Naive thymus-derived CD4-positive, alpha-beta T cell (primary cell): ENCODE results near the gene SESN1. TPM values are rescaled to one million over a fixed set of nuclear protein-coding genes. Genes with fewer than 3 reads are reported as not detected.
A peak's percentile ranks its signal among the peaks of the same experiment; 100 is the strongest.

Experiments
- ATAC-seq: fragments of 150-1000 bp; cut with Tn5 transposase; 2 replicates; pipeline ENCODE4 v1.10.0; 2021; ENCODE audit warnings: mild to moderate bottlenecking, moderate library complexity
- CTCF ChIA-PET: fragments of 350-600 bp; sonication (Branson Sonifier 250); formaldehyde crosslinking; loops from one replicate; lab custom pipeline; 2021; ENCODE audit warnings: antibody characterized with exemption; lab: Charles Lee
- POLR2A ChIA-PET: fragments of 350-600 bp; sonication (Branson Sonifier 250); formaldehyde crosslinking; loops from one replicate; lab custom pipeline; 2021; ENCODE audit warnings: antibody characterized with exemption, inconsistent platforms; lab: Charles Lee
- DNase-seq, 9 donors: peaks; one replicate each; pipeline versions ENCODE4 v3.0.0 to v3.0.0-alpha.2; 2020 to 2022; ENCODE audit warnings: mixed read lengths in 1 of 9
- H3K27ac ChIP-seq: one replicate; pipeline ENCODE4 v1.7.0; 2013; ENCODE audit warnings: mild to moderate bottlenecking, low read depth, low read length, moderate library complexity
- H3K27me3 ChIP-seq, 2 donors: one replicate each; pipeline ENCODE4 v1.7.0; 2013; ENCODE audit warnings: low read length in 2 of 2, mild to moderate bottlenecking in 2 of 2, moderate library complexity in 2 of 2; ENCODE audit not compliant: control insufficient read depth in 2 of 2, insufficient read depth in 2 of 2
- H3K36me3 ChIP-seq, 3 experiments: 1 replicate in 2 of 3; 2 replicates in 1 of 3; pipeline ENCODE4 v1.7.0; 2013; ENCODE audit warnings: low read length in 3 of 3, mild to moderate bottlenecking in 3 of 3, moderate library complexity in 1 of 3; ENCODE audit not compliant: insufficient read depth in 3 of 3, control insufficient read depth in 2 of 3
- H3K4me1 ChIP-seq, 2 donors: one replicate each; pipeline ENCODE4 v1.7.0; 2013; ENCODE audit warnings: low read length in 2 of 2, mild to moderate bottlenecking in 2 of 2, moderate library complexity in 1 of 2; ENCODE audit not compliant: control insufficient read depth in 2 of 2, insufficient read depth in 2 of 2
- H3K4me3 ChIP-seq: 2 replicates; pipeline ENCODE4 v1.7.0; 2013; ENCODE audit warnings: mild to moderate bottlenecking, low read length
- H3K9me3 ChIP-seq, 3 experiments: 1 replicate in 2 of 3; 2 replicates in 1 of 3; pipeline ENCODE4 v1.7.0; 2013; ENCODE audit warnings: low read length in 3 of 3; ENCODE audit not compliant: control insufficient read depth in 2 of 3
- H3K27ac Mint-ChIP-seq, 9 donors: one replicate each; pipeline ENCODE4 v1.8.0; 2020 to 2022; ENCODE audit warnings: mixed read lengths in 9 of 9, mild to moderate bottlenecking in 8 of 9, moderate library complexity in 5 of 9, inconsistent platforms in 2 of 9
- H3K27me3 Mint-ChIP-seq, 5 donors: one replicate each; pipeline ENCODE4 v1.8.0; 2021 to 2022; ENCODE audit warnings: mixed read lengths in 5 of 5, mild to moderate bottlenecking in 1 of 5
- H3K36me3 Mint-ChIP-seq, 5 donors: one replicate each; pipeline ENCODE4 v1.8.0; 2020 to 2022; ENCODE audit warnings: mixed read lengths in 5 of 5, mild to moderate bottlenecking in 3 of 5, inconsistent platforms in 1 of 5
- H3K4me1 Mint-ChIP-seq, 7 donors: one replicate each; pipeline ENCODE4 v1.8.0; 2020 to 2022; ENCODE audit warnings: mixed read lengths in 7 of 7, mild to moderate bottlenecking in 3 of 7, inconsistent platforms in 1 of 7
- H3K4me3 Mint-ChIP-seq, 10 donors: one replicate each; pipeline ENCODE4 v1.8.0; 2020 to 2022; ENCODE audit warnings: mild to moderate bottlenecking in 10 of 10, mixed read lengths in 10 of 10, moderate library complexity in 6 of 10, inconsistent platforms in 2 of 10
- H3K9me3 Mint-ChIP-seq, 11 donors: one replicate each; pipeline ENCODE4 v1.8.0; 2020 to 2022; ENCODE audit warnings: mixed read lengths in 11 of 11, mild to moderate bottlenecking in 4 of 11, inconsistent platforms in 1 of 11, moderate library complexity in 1 of 11
- intact Hi-C, 2 donors: fragments of 100-400 bp; cut with micrococcal nuclease; formaldehyde crosslinking; loops; one replicate each; pipeline ENCODE4 v1.15.1; 2023
- polyA plus RNA-seq, 2 donors: library from polyadenylated mRNA; unstranded; fragments of 300-500 nt; fragmentation: Illumina TruSeq; gene quantifications; one replicate each; pipeline ENCODE4 v1.2.3, GENCODE V29; 2021
- total RNA-seq, 6 experiments: library from RNA in 5 of 6; stranded (reverse) in 5 of 6; gene quantifications; 1 replicate in 5 of 6; 2 replicates in 1 of 6; pipeline ENCODE4 v1.2.3 and lab custom pipeline; 2021 to 2026

Gene SESN1
- total and polyA plus RNA-seq, 7 experiments from 2014 or later, result 16.5 to 61.8 (median 37.2) TPM

GRCh38 chr6:109007521-109007920 is 87.1 kb downstream of the SESN1 start:
- no peaks in the 10 kb centered on the region for H3K9me3 Mint-ChIP-seq
- Histone ChIP-seq H3K36me3 (peaks cover 0 to 5% (median 0%) of the 10 kb centered on the region in 3 experiments), H3K27ac (peak overlapping the region; percentile 99), H3K27me3 (no peaks in the 10 kb centered on the region), H3K9me3 (no peaks in the 10 kb centered on the region), H3K4me1 (peaks cover 29 to 30% of the 10 kb centered on the region in 2 donors), H3K4me3 (peak overlapping the region; percentile 84)
- peak overlapping the region in 7 of 9 donors; percentile 9 to 96 (median 87) for H3K27ac Mint-ChIP-seq
- H3K27me3 Mint-ChIP-seq, result peaks cover 0 to 2% (median 0%) of the 10 kb centered on the region in 5 donors
- ChIA-PET POLR2A (interaction anchor here (0.6 to 3.6 kb wide), 4 partner anchors 11 to 160 kb away, joined by 3 to 22 read pairs (median 4); partner anchors contain the start of gene ARMC2), CTCF (interaction anchor here (8.4 kb wide), 1 partner anchor 65 kb away, joined by 57 read pairs; no protein-coding TSS in a partner anchor)
- peak overlapping the region; percentile 18 to 98 (median 94) for H3K4me3 Mint-ChIP-seq
- no peak for DNase-seq
- intact Hi-C loops, result loop anchor here (5.0 to 10.0 kb wide), 8 partner anchors 55 to 1980 kb away; partner anchors contain the start of genes AFG1L (in 1 of the 2), CD164 (in 1 of the 2), MICAL1 (in 1 of the 2) and MTRES1 (in 1 of the 2)
- peaks cover 26 to 79% (median 69%) of the 10 kb centered on the region in 7 donors for H3K4me1 Mint-ChIP-seq
- ATAC-seq, result no peak
- peaks cover 0 to 11% (median 0%) of the 10 kb centered on the region in 5 donors for H3K36me3 Mint-ChIP-seq

DNA sequence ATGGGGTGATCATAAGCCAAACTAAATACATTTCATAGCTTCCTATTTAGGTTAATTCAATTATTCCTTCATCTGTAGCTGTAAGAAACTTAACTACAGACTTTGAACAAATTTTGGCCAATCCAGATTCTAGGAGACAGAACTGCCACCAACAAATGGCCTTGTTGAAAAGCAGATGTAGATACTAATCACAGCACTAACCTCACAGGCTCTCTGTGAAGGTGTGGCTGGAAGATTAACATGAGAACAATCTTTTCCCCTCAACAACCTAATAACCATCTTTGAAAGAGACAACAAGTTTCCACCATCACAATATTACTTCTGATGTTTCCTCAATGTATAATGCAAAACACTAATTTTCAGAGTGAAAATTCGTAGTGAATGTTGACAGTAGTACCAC is 87.8 kb downstream of the SESN1 start:
- no peaks in the 10 kb centered on the region for H3K9me3 ChIP-seq
- POLR2A ChIA-PET, result no interaction called here
- H3K27ac ChIP-seq, result no peak overlapping the region
- no peaks in the 10 kb centered on the region for H3K9me3 Mint-ChIP-seq
- intact Hi-C loops, result loop anchor here (5.0 to 10.0 kb wide), 8 partner anchors 55 to 1980 kb away; partner anchors contain the start of genes AFG1L (in 1 of the 2), CD164 (in 1 of the 2), MICAL1 (in 1 of the 2) and MTRES1 (in 1 of the 2)
- H3K27ac Mint-ChIP-seq, result peak overlapping the region in 8 of 9 donors; percentile 2 to 95 (median 60)
- H3K4me1 ChIP-seq, result peaks cover 25 to 29% of the 10 kb centered on the region in 2 donors
- CTCF ChIA-PET, result interaction anchor here (1.3 kb wide), 1 partner anchor 66 kb away, joined by 3 read pairs; no protein-coding TSS in a partner anchor
- H3K4me1 Mint-ChIP-seq, result peaks cover 28 to 79% (median 68%) of the 10 kb centered on the region in 7 donors
- no peaks in the 10 kb centered on the region for H3K27me3 Mint-ChIP-seq
- H3K36me3 Mint-ChIP-seq, result peaks cover 0 to 11% (median 0%) of the 10 kb centered on the region in 5 donors
- H3K36me3 ChIP-seq, result peaks cover 0 to 5% (median 0%) of the 10 kb centered on the region in 3 experiments
- H3K27me3 ChIP-seq, result no peaks in the 10 kb centered on the region
- ATAC-seq (no peak), DNase-seq (no peak)
- H3K4me3 Mint-ChIP-seq, result peak overlapping the region; percentile 29 to 98 (median 84)
- H3K4me3 ChIP-seq, result no peak overlapping the region

- no peaks in the 10 kb centered on the region for H3K27me3 ChIP-seq
- H3K9me3 Mint-ChIP-seq, result no peaks in the 10 kb centered on the region
- DNase-seq (no peak), ATAC-seq (no peak)
- no peaks in the 10 kb centered on the region for H3K27me3 Mint-ChIP-seq
- H3K27ac Mint-ChIP-seq, result no peak overlapping the region
- peaks cover 4 to 24% (median 19%) of the 10 kb centered on the region in 5 donors for H3K36me3 Mint-ChIP-seq
- no peak overlapping the region for H3K27ac ChIP-seq
- intact Hi-C loops, result loop anchor here in 1 of 2 donors (10.0 kb wide), 2 partner anchors 708 to 1268 kb away; partner anchors contain the start of gene AFG1L
- POLR2A ChIA-PET, result no interaction called here
- peaks cover 18 to 25% of the 10 kb centered on the region in 2 donors for H3K4me1 ChIP-seq
- H3K4me3 ChIP-seq, result no peak overlapping the region
- H3K36me3 ChIP-seq, result peaks cover 0 to 23% (median 20%) of the 10 kb centered on the region in 3 experiments
- no peak overlapping the region for H3K4me3 Mint-ChIP-seq
- H3K4me1 Mint-ChIP-seq, result peaks cover 20 to 66% (median 60%) of the 10 kb centered on the region in 7 donors
- no peaks in the 10 kb centered on the region for H3K9me3 ChIP-seq
- CTCF ChIA-PET, result no interaction called here
Measured at GRCh38 chr6:109002882-109003281, 91.8 kb downstream of the SESN1 start.

GRCh38 chr6:109002051-109002697 is 92.5 kb downstream of the SESN1 start:
- H3K27me3 Mint-ChIP-seq, result no peaks in the 10 kb centered on the region
- peak overlapping the region in 1 of 9 donors; percentile 56 for H3K27ac Mint-ChIP-seq
- H3K4me3 ChIP-seq, result no peak overlapping the region
- ATAC-seq (no peak), DNase-seq (no peak)
- H3K27ac ChIP-seq, result no peak overlapping the region
- intact Hi-C loops, result loop anchor here in 1 of 2 donors (10.0 kb wide), 2 partner anchors 707 to 1267 kb away; partner anchors contain the start of gene AFG1L
- no peaks in the 10 kb centered on the region for H3K9me3 ChIP-seq
- peaks cover 11 to 21% of the 10 kb centered on the region in 2 donors for H3K4me1 ChIP-seq
- peaks cover 0 to 26% (median 20%) of the 10 kb centered on the region in 3 experiments for H3K36me3 ChIP-seq
- H3K4me3 Mint-ChIP-seq, result no peak overlapping the region
- peaks cover 4 to 30% (median 22%) of the 10 kb centered on the region in 5 donors for H3K36me3 Mint-ChIP-seq
- no peaks in the 10 kb centered on the region for H3K27me3 ChIP-seq
- H3K4me1 Mint-ChIP-seq, result peaks cover 13 to 59% (median 53%) of the 10 kb centered on the region in 7 donors
- ChIA-PET POLR2A (interaction anchor here (0.9 to 1.0 kb wide), 2 partner anchors 9 to 70 kb away, joined by 3 to 6 read pairs; no protein-coding TSS in a partner anchor), CTCF (interaction anchor here (0.7 kb wide), 1 partner anchor 71 kb away, joined by 3 read pairs; no protein-coding TSS in a partner anchor)
- H3K9me3 Mint-ChIP-seq, result no peaks in the 10 kb centered on the region

DNA sequence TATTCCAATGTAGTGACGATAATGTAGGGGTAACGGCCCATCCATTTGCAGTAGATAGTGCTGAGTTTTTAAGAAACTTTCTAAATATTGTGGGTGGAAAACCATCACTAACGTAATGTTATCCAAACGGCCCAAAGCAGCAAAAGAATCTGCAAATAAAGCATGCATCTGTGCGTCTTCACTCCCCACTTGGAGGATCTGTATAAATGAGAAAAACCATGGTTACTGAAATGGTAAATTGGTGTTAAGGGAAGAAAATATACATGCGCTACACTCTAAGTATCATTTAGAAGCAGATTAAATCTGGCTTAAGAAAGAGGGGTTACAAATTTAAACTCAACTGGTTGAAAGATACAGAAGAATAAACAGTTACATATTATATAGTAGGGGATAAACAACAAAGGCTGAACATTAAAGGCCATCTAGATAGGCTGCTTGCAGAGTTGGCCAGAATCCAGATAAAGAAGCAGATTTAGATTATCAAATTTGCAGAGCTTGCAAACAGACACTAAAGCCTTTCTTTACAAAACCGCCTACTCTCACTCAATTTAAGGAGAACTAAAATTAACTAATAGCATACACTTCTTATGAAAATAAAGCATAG is 93.3 kb downstream of the SESN1 start:
- H3K9me3 ChIP-seq, result no peaks in the 10 kb centered on the region
- no peak for ATAC-seq
- H3K4me3 Mint-ChIP-seq, result no peak overlapping the region
- H3K27me3 Mint-ChIP-seq, result no peaks in the 10 kb centered on the region
- ChIA-PET POLR2A (interaction anchor here (0.9 to 1.0 kb wide), 2 partner anchors 9 to 71 kb away, joined by 3 to 6 read pairs; no protein-coding TSS in a partner anchor), CTCF (interaction anchor here (0.7 kb wide), 1 partner anchor 72 kb away, joined by 3 read pairs; no protein-coding TSS in a partner anchor)
- H3K27ac ChIP-seq, result no peak overlapping the region
- H3K27ac Mint-ChIP-seq, result peak overlapping the region in 3 of 9 donors; percentile 11 to 40 (median 25)
- no peaks in the 10 kb centered on the region for H3K9me3 Mint-ChIP-seq
- peaks cover 4 to 33% (median 18%) of the 10 kb centered on the region in 5 donors for H3K36me3 Mint-ChIP-seq
- H3K36me3 ChIP-seq, result peaks cover 0 to 26% (median 20%) of the 10 kb centered on the region in 3 experiments
- intact Hi-C loops, result loop anchor here in 1 of 2 donors (10.0 kb wide), 2 partner anchors 707 to 1267 kb away; partner anchors contain the start of gene AFG1L
- peaks cover 3 to 15% of the 10 kb centered on the region in 2 donors for H3K4me1 ChIP-seq
- H3K27me3 ChIP-seq, result no peaks in the 10 kb centered on the region
- H3K4me1 Mint-ChIP-seq, result peaks cover 6 to 51% (median 45%) of the 10 kb centered on the region in 7 donors
- no peak for DNase-seq
- H3K4me3 ChIP-seq, result no peak overlapping the region

GRCh38 chr6:109000289-109000688 is 94.4 kb downstream of the SESN1 start:
- peaks cover 4 to 38% (median 17%) of the 10 kb centered on the region in 5 donors for H3K36me3 Mint-ChIP-seq

More at GRCh38 chr6:109000289-109000688, 94.4 kb downstream of the SESN1 start:
- H3K27ac Mint-ChIP-seq, result no peak overlapping the region
- no peak for ATAC-seq
- Histone ChIP-seq H3K9me3 (no peaks in the 10 kb centered on the region), H3K4me3 (no peak overlapping the region), H3K4me1 (peaks cover 3 to 15% of the 10 kb centered on the region in 2 donors), H3K36me3 (peaks cover 0 to 26% (median 20%) of the 10 kb centered on the region in 3 experiments), H3K27me3 (no peaks in the 10 kb centered on the region), H3K27ac (no peak overlapping the region)
- intact Hi-C loops, result loop anchor here in 1 of 2 donors (10.0 kb wide), 2 partner anchors 705 to 1265 kb away; partner anchors contain the start of gene AFG1L
- no peaks in the 10 kb centered on the region for H3K27me3 Mint-ChIP-seq
- no peak overlapping the region for H3K4me3 Mint-ChIP-seq
- peaks cover 6 to 44% (median 37%) of the 10 kb centered on the region in 7 donors for H3K4me1 Mint-ChIP-seq
- CTCF ChIA-PET, result no interaction called here
- POLR2A ChIA-PET, result interaction anchor here (1.5 kb wide), 1 partner anchor 74 kb away, joined by 4 read pairs; no protein-coding TSS in a partner anchor
- DNase-seq, result no peak
- no peaks in the 10 kb centered on the region for H3K9me3 Mint-ChIP-seq
